Stimulated activated CD4-positive, alpha-beta T cell treated with anti-CD3 and anti-CD28 coated beads, Interleukin-1b, Interleukin-23, amount 100 ng/mL, for 4 hours (primary cell): ENCODE results near the gene VSTM4.

Source experiments
- DNase-seq, 2 donors: peaks; one replicate each; pipeline ENCODE4 v3.0.0-alpha.2; 2020; ENCODE audit warnings: low read depth in 2 of 2

The VSTM4 gene

GRCh38 chr10:49092477-49092876 lies 22.8 kb downstream of the VSTM4 start:
- DNase-seq = no peak

- no peak for DNase-seq
Observed at GRCh38 chr10:49091450-49092210, 23.7 kb downstream of the VSTM4 start.

- DNase-seq = no peak
Observed at GRCh38 chr10:49090696-49091380, 24.5 kb downstream of the VSTM4 start.

GRCh38 chr10:49090189-49090575 lies 25.1 kb downstream of the VSTM4 start:
- no peak for DNase-seq

GRCh38 chr10:49089557-49090188 lies 25.6 kb downstream of the VSTM4 start:
- DNase-seq = no peak

- no peak for DNase-seq
Observed at GRCh38 chr10:49089152-49089551, 26.2 kb downstream of the VSTM4 start.

GRCh38 chr10:49086889-49087288 lies 28.4 kb downstream of the VSTM4 start:
- DNase-seq = no peak

- DNase-seq = no peak
Observed at GRCh38 chr10:49083261-49083660, 32.1 kb downstream of the VSTM4 start.

GRCh38 chr10:49082766-49083165 lies 32.6 kb downstream of the VSTM4 start:
- DNase-seq = no peak

- no peak for DNase-seq
Observed at GRCh38 chr10:49081547-49082275, 33.6 kb downstream of the VSTM4 start.

GRCh38 chr10:49080965-49081364 lies 34.4 kb downstream of the VSTM4 start:
- no peak for DNase-seq

- DNase-seq = no peak
Observed at GRCh38 chr10:49080071-49080470, 35.3 kb downstream of the VSTM4 start.

- no peak for DNase-seq
Observed at GRCh38 chr10:49079499-49079898, 35.8 kb downstream of the VSTM4 start.

GRCh38 chr10:49079072-49079471 lies 36.2 kb downstream of the VSTM4 start:
- DNase-seq = no peak

- no peak for DNase-seq
Observed at GRCh38 chr10:49078433-49078832, 36.9 kb downstream of the VSTM4 start.

- no peak for DNase-seq
Observed at GRCh38 chr10:49076741-49077521, 38.4 kb downstream of the VSTM4 start.

GRCh38 chr10:49076319-49076718 lies 39.0 kb downstream of the VSTM4 start:
- DNase-seq = no peak

GRCh38 chr10:49075743-49076142 lies 39.6 kb downstream of the VSTM4 start:
- no peak for DNase-seq

- DNase-seq = no peak
Observed at GRCh38 chr10:49074836-49075682, 40.3 kb downstream of the VSTM4 start.

GRCh38 chr10:49072166-49072885 lies 43.0 kb downstream of the VSTM4 start:
- DNase-seq = no peak
